Dendritic cell treated with granulocyte-macrophage colony-stimulating factor and Interleukin-4, amounts not matched to agents 40 ng/mL and 50 ng/mL, for 4 days (primary cell): ENCODE results near the gene TMTC3.
"Not testable (repeated sequence)": the region's sequence is repeated elsewhere in the genome, so short reads cannot be mapped to it uniquely, and the experiment has no call there.

ENCODE experiments used
- H3K27ac Mint-ChIP-seq: one replicate; pipeline ENCODE4 v1.8.0; 2022; ENCODE audit warnings: mild to moderate bottlenecking, mixed read lengths
- H3K27me3 Mint-ChIP-seq: one replicate; pipeline ENCODE4 v1.8.0; 2022; ENCODE audit warnings: mild to moderate bottlenecking, mixed read lengths
- H3K36me3 Mint-ChIP-seq: one replicate; pipeline ENCODE4 v1.8.0; 2022; ENCODE audit warnings: low read depth, mixed read lengths
- H3K4me1 Mint-ChIP-seq: one replicate; pipeline ENCODE4 v1.8.0; 2022; ENCODE audit warnings: low read depth, mixed read lengths
- H3K4me3 Mint-ChIP-seq: one replicate; pipeline ENCODE4 v1.8.0; 2022; ENCODE audit warnings: mild to moderate bottlenecking, moderate library complexity, mixed read lengths
- H3K9me3 Mint-ChIP-seq: one replicate; pipeline ENCODE4 v1.8.0; 2022; ENCODE audit warnings: mixed read lengths
- intact Hi-C: fragments of 100-400 bp; cut with micrococcal nuclease; formaldehyde crosslinking; loops from one replicate; pipeline ENCODE4 v1.15.0; 2022

Gene TMTC3

DNA sequence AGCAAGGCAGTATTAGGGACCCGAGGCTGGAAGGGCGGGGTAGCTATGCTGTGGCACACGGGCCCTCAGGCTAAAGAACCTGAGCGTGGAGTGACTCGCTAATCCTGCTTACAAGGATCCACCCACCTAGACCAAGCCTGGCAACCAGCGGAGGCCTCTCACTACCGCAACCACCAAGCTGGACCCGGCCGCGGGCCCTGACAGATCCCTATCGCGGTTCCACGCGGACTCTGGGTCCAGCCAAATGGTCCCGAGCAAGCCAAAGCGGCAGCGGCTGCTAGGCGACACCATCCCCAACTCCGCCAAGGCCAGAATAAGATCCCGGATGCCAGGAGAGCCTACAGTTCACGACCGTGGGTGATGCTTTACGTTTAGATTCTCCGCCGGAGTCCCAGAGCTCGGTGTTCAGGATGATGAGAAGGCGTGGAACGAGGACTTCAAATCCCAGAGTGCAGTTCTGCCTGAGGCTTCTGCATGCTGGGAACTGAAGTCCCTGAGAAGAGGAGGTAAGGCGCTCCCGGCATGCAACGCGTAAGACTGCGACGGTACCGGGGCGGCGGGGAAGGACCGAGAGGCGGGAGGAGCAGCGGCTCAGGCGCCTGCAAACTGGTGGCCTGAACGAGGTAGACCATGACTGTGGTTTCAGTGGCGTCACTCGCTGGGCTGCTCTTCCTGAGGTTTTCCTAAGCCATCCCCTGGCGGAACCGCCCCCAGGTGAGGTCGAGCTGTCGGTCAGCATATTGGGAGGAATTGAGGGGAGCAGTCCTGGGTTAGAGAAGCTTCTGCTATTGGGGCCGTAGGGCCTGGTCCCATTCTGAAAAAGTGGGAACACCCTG is at the start of gene TMTC3, which contains the start of gene CEP290:
Gene TMTC3, plus strand, starts transcription at position 534 of the 836 bp plus-strand sequence. CDS start 6,009 bp downstream, outside the sequence.
Gene CEP290, minus strand, starts transcription at position 315 of the 836 bp plus-strand sequence. CDS start 781 bp downstream, outside the sequence.
- Mint-ChIP-seq H3K9me3 (no peaks in the 10 kb centered on the region), H3K4me3 (peak within 1 kb of the TSS; percentile 86), H3K4me1 (peaks cover 20% of the 10 kb centered on the region), H3K27ac (peak within 1 kb of the TSS; percentile 85), H3K27me3 (no peaks in the 10 kb centered on the region), H3K36me3 (peaks cover 26% of the 10 kb centered on the region)
- intact Hi-C loops, result loop anchor here (1.0 to 5.0 kb wide), 2 partner anchors 107 to 1385 kb away; partner anchors contain the start of gene POC1B

- Mint-ChIP-seq H3K36me3 (peaks cover 15% of the 10 kb centered on the region), H3K27me3 (no peaks in the 10 kb centered on the region), H3K4me1 (no peaks in the 10 kb centered on the region), H3K9me3 (no peaks in the 10 kb centered on the region), H3K4me3 (no peak overlapping the region), H3K27ac (no peak overlapping the region)
- intact Hi-C loops, result no loop called here
These were observed 49.3 kb upstream of the TMTC3 start for GRCh38 chr12:88092771-88093170.

- intact Hi-C loops, result no loop called here
- H3K36me3 Mint-ChIP-seq, result peaks cover 15% of the 10 kb centered on the region
- H3K9me3 Mint-ChIP-seq, result no peaks in the 10 kb centered on the region
- H3K4me3 Mint-ChIP-seq, result no peak overlapping the region
- H3K4me1 Mint-ChIP-seq, result no peaks in the 10 kb centered on the region
- H3K27ac Mint-ChIP-seq, result no peak overlapping the region
- no peaks in the 10 kb centered on the region for H3K27me3 Mint-ChIP-seq
These were observed 48.5 kb upstream of the TMTC3 start for GRCh38 chr12:88093573-88093972.

- H3K27me3 Mint-ChIP-seq, result no peaks in the 10 kb centered on the region
- no peak overlapping the region for H3K27ac Mint-ChIP-seq
- no peak overlapping the region for H3K4me3 Mint-ChIP-seq
- H3K4me1 Mint-ChIP-seq, result no peaks in the 10 kb centered on the region
- peaks cover 26% of the 10 kb centered on the region for H3K36me3 Mint-ChIP-seq
- intact Hi-C loops, result no loop called here
- H3K9me3 Mint-ChIP-seq, result no peaks in the 10 kb centered on the region
These were observed 34.1 kb upstream of the TMTC3 start for GRCh38 chr12:88108021-88108420.

DNA sequence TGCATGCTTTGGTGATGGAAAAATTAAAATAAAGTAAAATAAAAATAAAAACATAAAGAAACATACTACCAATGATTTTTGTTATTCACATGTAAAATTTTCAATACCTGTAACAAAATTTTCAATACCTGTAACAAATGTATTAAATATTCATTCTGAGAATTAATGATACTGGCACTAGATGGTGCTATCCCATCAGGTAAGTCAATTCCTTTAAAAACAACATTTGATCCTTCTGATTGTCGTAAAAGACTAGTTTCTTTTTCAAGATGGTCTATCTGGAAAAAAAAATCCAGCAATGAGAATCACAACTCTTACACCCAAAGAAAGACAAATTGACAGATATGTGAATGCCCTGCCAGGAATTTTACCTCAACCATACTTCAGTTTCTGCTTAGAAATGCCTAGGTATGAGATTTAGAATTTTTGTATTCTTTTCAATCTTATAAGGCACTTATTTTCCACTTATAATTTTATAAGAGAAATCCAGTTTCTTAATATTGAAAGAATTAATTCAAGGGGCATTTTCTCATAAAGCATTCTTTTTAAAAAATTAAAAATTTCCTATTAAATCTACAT is 30.9 kb upstream of the TMTC3 start:
- no peaks in the 10 kb centered on the region for H3K27me3 Mint-ChIP-seq
- H3K27ac Mint-ChIP-seq, result no peak overlapping the region
- no peaks in the 10 kb centered on the region for H3K9me3 Mint-ChIP-seq
- peaks cover 19% of the 10 kb centered on the region for H3K36me3 Mint-ChIP-seq
- H3K4me1 Mint-ChIP-seq, result no peaks in the 10 kb centered on the region
- no peak overlapping the region for H3K4me3 Mint-ChIP-seq
- intact Hi-C loops, result loop anchor here (2.0 kb wide), 1 partner anchor 884 kb away; no protein-coding TSS in a partner anchor

GRCh38 chr12:88113871-88114270 is 28.2 kb upstream of the TMTC3 start:
- Mint-ChIP-seq H3K27me3 (no peaks in the 10 kb centered on the region), H3K9me3 (no peaks in the 10 kb centered on the region), H3K36me3 (peaks cover 27% of the 10 kb centered on the region), H3K4me1 (no peaks in the 10 kb centered on the region), H3K4me3 (no peak overlapping the region), H3K27ac (no peak overlapping the region)
- intact Hi-C loops, result no loop called here

DNA sequence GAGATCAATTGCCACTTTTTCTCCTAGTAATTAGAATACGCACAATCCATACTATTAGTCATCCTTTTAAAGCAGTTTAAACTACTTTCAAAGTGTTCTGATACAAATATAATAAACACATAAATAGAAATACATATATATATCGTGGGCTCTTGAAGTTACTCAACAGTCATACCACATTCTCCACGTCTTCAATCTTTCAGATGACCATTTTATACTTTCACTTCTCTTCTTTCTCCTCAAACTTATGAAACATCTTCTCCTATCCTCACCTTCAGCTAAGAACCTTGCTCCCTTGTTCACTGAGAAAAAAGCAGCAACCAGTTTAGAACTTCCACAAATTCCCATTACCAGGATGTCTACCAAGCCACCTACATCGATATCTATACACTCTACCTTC is 19.4 kb upstream of the TMTC3 start:
- no peaks in the 10 kb centered on the region for H3K9me3 Mint-ChIP-seq
- H3K27me3 Mint-ChIP-seq, result no peaks in the 10 kb centered on the region
- peaks cover 8% of the 10 kb centered on the region for H3K36me3 Mint-ChIP-seq
- H3K4me3 Mint-ChIP-seq, result no peak overlapping the region
- intact Hi-C loops, result no loop called here
- H3K27ac Mint-ChIP-seq, result no peak overlapping the region
- no peaks in the 10 kb centered on the region for H3K4me1 Mint-ChIP-seq

DNA sequence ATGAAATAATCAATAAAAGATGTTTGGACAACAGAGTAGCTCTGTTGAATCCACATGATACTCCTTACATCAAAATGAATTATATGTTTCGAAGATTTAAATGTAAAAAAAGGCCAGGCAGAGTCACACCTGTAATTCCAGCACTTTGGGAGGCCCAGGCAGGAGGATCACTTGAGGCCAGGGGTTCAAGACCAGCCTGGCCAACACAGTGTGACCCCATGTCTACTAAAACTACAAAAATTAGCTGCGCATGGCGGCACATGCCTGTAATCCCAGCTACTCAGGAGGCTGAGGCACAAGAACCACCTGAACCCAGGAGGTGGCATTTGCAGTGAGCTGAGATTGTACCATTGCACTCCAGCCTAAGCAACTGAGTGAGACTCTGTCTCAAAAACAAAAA is 15.0 kb upstream of the TMTC3 start:
- Mint-ChIP-seq H3K27me3 (no peaks in the 10 kb centered on the region), H3K27ac (no peak overlapping the region), H3K9me3 (no peaks in the 10 kb centered on the region), H3K4me1 (no peaks in the 10 kb centered on the region), H3K36me3 (no peaks in the 10 kb centered on the region), H3K4me3 (no peak overlapping the region)
- intact Hi-C loops, result no loop called here

GRCh38 chr12:88127855-88128254 is 14.3 kb upstream of the TMTC3 start:
- H3K4me3 Mint-ChIP-seq, result no peak overlapping the region
- no peaks in the 10 kb centered on the region for H3K36me3 Mint-ChIP-seq
- intact Hi-C loops, result no loop called here
- no peaks in the 10 kb centered on the region for H3K27me3 Mint-ChIP-seq
- no peaks in the 10 kb centered on the region for H3K9me3 Mint-ChIP-seq
- H3K27ac Mint-ChIP-seq, result no peak overlapping the region
- H3K4me1 Mint-ChIP-seq, result peaks cover 7% of the 10 kb centered on the region

DNA sequence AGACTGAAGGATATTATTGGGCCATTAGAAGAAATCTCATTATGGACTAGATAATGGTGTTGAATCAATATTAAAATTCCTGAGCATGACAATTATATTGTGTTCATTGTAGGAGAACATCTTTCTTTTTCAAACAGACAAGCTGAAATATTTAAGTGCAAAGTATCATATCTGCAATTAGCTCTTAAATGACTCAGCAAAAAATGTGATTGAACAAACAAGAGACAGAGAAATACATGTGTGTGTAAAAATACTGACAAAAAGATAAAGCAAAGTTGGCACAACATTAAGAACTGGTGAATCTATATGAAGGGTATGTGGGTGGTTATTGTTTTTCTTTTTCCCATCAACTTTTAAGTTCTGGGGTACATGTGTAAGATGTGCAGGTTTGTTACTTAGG is 9.7 kb upstream of the TMTC3 start:
- Mint-ChIP-seq H3K9me3 (no peaks in the 10 kb centered on the region), H3K4me1 (peaks cover 8% of the 10 kb centered on the region), H3K36me3 (peaks cover 9% of the 10 kb centered on the region), H3K27ac (no peak overlapping the region), H3K4me3 (no peak overlapping the region), H3K27me3 (no peaks in the 10 kb centered on the region)
- intact Hi-C loops, result no loop called here

- H3K4me3 Mint-ChIP-seq, H3K4me1 Mint-ChIP-seq, H3K27me3 Mint-ChIP-seq, H3K27ac Mint-ChIP-seq, H3K9me3 Mint-ChIP-seq, intact Hi-C loops: not testable (repeated sequence)
- H3K36me3 Mint-ChIP-seq, result peaks cover 16% of the 10 kb centered on the region
These were observed 8.9 kb upstream of the TMTC3 start for GRCh38 chr12:88133181-88133580.

GRCh38 chr12:88139711-88140110 is 2.4 kb upstream of the TMTC3 start:
- H3K4me3 Mint-ChIP-seq, H3K9me3 Mint-ChIP-seq, H3K27ac Mint-ChIP-seq, H3K27me3 Mint-ChIP-seq: not testable (repeated sequence)
- intact Hi-C loops, result loop anchor here (5.0 kb wide), 1 partner anchor 1388 kb away; the partner anchor contains the start of gene POC1B
- peaks cover 13% of the 10 kb centered on the region for H3K4me1 Mint-ChIP-seq
- peaks cover 32% of the 10 kb centered on the region for H3K36me3 Mint-ChIP-seq

DNA sequence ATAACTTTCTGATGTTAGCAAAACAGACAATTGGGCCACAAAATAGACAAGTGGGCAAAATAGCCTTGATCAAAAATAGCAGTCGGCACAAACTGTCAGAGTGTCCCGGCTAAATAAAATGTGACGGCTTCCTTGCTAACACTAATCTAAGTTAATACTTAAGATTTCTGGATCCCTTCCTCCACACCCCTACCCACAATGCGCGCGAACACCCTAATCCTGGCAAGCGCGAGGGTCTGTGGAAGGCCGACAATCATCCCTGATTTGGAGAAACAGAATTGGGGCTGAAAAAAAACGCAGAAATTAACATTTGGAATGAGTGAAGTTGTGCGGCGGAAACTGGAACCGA is 708 bp upstream of the TMTC3 start:
- peaks cover 30% of the 10 kb centered on the region for H3K36me3 Mint-ChIP-seq
- H3K4me1 Mint-ChIP-seq, result peaks cover 20% of the 10 kb centered on the region
- H3K27me3 Mint-ChIP-seq, result no peaks in the 10 kb centered on the region
- no peaks in the 10 kb centered on the region for H3K9me3 Mint-ChIP-seq
- peak overlapping the region; percentile 85 for H3K27ac Mint-ChIP-seq
- intact Hi-C loops, result loop anchor here (5.0 kb wide), 1 partner anchor 1386 kb away; the partner anchor contains the start of gene POC1B
- H3K4me3 Mint-ChIP-seq, result peak overlapping the region; percentile 86

GRCh38 chr12:88142610-88142991 is 494 bp downstream of the TMTC3 start:
- Mint-ChIP-seq H3K36me3 (peaks cover 21% of the 10 kb centered on the region), H3K27me3 (no peaks in the 10 kb centered on the region), H3K27ac (peak overlapping the region; percentile 85), H3K4me3 (peak overlapping the region; percentile 86), H3K4me1 (peaks cover 20% of the 10 kb centered on the region), H3K9me3 (no peaks in the 10 kb centered on the region)
- intact Hi-C loops, result loop anchor here (1.0 to 5.0 kb wide), 2 partner anchors 107 to 1385 kb away; partner anchors contain the start of gene POC1B
